Thoracic aorta (tissue), 2 donors: ENCODE results near the gene CNGA3. TPM values are rescaled to one million over a fixed set of nuclear protein-coding genes. Genes with fewer than 3 reads are reported as not detected.

Experiments used
- ATAC-seq: fragments of 150-250 bp; one replicate; pipeline ENCODE4 v1.8.0; 2017; ENCODE audit warnings: low read depth; ENCODE audit not compliant: insufficient number of reproducible peaks, low FRiP score
- DNase-seq: peaks from one replicate; pipeline ENCODE4 v3.0.0-alpha.2; 2020; ENCODE audit warnings: low spot score
- H3K27ac ChIP-seq, 2 donors: fragments of 200-600 bp; sonication (generic); 1 replicate in 1 of 2; 2 replicates in 1 of 2; pipeline ENCODE4 v1.5.1; 2016; ENCODE audit warnings: mild to moderate bottlenecking in 2 of 2, moderate library complexity in 2 of 2
- H3K27me3 ChIP-seq: fragments of 200-600 bp; sonication (generic); replicated peaks from 2 replicates; pipeline ENCODE4 v1.6.0; 2016; ENCODE audit warnings: mild to moderate bottlenecking; ENCODE audit not compliant: insufficient read depth
- H3K36me3 ChIP-seq: fragments of 200-600 bp; sonication (generic); one replicate; pipeline ENCODE4 v1.5.1; 2016
- H3K4me1 ChIP-seq, 2 donors: fragments of 200-600 bp; sonication (generic); 1 replicate in 1 of 2; 2 replicates in 1 of 2; pipeline versions ENCODE4 v1.5.1 to v1.6.0; 2016; ENCODE audit warnings: low read depth in 2 of 2, mild to moderate bottlenecking in 1 of 2; ENCODE audit not compliant: control insufficient read depth in 1 of 2
- H3K4me3 ChIP-seq: fragments of 200-600 bp; sonication (generic); 2 replicates; pipeline ENCODE4 v1.5.1; 2016; ENCODE audit warnings: mild to moderate bottlenecking
- H3K9me3 ChIP-seq: fragments of 200-600 bp; sonication (generic); 2 replicates; pipeline ENCODE4 v1.5.1; 2016
- total RNA-seq, 2 donors: library from RNA; depleted of rRNA; stranded (reverse); fragments of >200 nt; gene quantifications; one replicate each; pipeline versions ENCODE4 v1.1.0 to v1.2.3, GENCODE V29; 2016
- TF ChIP-seq, protein P1 (sequence below): fragments of 200-600 bp; sonication (generic); IDR thresholded peaks from one replicate; pipeline ENCODE4 v1.5.1; 2019; ENCODE audit warnings: antibody characterized with exemption

The CNGA3 gene
- total RNA-seq, 2 donors from 2014 or later = not detected

DNA sequence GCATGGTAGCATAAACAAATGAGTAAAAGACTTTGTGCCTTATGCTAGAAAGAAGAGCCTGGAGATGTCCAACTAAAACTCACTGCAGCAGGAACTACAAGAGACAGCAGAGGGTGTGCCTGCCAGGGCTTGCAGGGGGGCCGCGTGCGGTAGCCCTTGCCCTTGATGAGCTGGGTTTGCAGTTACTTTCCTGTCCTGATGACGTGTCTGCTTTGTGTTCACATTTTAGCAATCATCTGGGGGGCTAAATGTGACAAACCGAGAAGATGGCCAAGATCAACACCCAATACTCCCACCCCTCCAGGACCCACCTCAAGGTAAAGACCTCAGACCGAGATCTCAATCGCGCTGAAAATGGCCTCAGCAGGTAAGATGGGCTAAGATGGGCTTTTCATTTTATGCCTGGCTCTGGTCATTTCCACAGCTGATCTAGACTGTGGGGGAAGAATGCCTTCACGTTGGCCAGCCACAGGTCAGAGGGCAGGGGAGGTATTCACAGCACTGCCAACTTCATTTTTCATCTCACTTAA lies 23.5 kb downstream of the CNGA3 start:
- H3K27ac ChIP-seq = no peak overlapping the region
- H3K4me1 ChIP-seq = peaks cover 0 to 16% of the 10 kb centered on the region in 2 donors
- no peak for ATAC-seq
- DNase-seq = no peak
- H3K9me3 ChIP-seq = peaks cover 7% of the 10 kb centered on the region
- no peaks in the 10 kb centered on the region for H3K27me3 ChIP-seq
- TF ChIP-seq, protein P1, sequence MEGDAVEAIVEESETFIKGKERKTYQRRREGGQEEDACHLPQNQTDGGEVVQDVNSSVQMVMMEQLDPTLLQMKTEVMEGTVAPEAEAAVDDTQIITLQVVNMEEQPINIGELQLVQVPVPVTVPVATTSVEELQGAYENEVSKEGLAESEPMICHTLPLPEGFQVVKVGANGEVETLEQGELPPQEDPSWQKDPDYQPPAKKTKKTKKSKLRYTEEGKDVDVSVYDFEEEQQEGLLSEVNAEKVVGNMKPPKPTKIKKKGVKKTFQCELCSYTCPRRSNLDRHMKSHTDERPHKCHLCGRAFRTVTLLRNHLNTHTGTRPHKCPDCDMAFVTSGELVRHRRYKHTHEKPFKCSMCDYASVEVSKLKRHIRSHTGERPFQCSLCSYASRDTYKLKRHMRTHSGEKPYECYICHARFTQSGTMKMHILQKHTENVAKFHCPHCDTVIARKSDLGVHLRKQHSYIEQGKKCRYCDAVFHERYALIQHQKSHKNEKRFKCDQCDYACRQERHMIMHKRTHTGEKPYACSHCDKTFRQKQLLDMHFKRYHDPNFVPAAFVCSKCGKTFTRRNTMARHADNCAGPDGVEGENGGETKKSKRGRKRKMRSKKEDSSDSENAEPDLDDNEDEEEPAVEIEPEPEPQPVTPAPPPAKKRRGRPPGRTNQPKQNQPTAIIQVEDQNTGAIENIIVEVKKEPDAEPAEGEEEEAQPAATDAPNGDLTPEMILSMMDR = no peak
- H3K36me3 ChIP-seq = no peaks in the 10 kb centered on the region
- H3K4me3 ChIP-seq = no peak overlapping the region

DNA sequence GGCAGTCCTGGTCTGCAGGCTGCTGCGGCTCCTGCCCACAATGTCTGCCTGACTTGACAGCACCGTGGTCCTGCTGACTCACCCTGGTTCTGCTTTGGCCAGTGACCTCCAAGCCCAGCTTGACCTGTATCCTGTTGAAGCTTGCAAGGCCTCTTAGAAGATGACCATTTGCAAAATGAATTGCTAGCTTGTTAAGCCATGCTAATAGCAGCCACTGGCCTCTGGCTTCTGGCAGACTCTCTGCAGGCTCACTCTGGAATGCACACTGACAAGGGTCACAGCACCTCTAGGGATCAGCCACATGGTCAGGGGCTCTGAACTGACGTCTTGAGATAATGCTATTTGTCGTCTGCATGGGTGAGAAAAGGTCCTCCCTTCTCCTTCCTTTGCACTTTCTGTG lies 25.9 kb downstream of the CNGA3 start:
- no peak for ATAC-seq
- H3K27ac ChIP-seq = no peak overlapping the region
- H3K4me1 ChIP-seq = peaks cover 0 to 16% of the 10 kb centered on the region in 2 donors
- TF ChIP-seq, protein P1 = no peak
- no peak for DNase-seq
- peaks cover 7% of the 10 kb centered on the region for H3K9me3 ChIP-seq
- H3K4me3 ChIP-seq = no peak overlapping the region
- H3K27me3 ChIP-seq = no peaks in the 10 kb centered on the region
- H3K36me3 ChIP-seq = no peaks in the 10 kb centered on the region

DNA sequence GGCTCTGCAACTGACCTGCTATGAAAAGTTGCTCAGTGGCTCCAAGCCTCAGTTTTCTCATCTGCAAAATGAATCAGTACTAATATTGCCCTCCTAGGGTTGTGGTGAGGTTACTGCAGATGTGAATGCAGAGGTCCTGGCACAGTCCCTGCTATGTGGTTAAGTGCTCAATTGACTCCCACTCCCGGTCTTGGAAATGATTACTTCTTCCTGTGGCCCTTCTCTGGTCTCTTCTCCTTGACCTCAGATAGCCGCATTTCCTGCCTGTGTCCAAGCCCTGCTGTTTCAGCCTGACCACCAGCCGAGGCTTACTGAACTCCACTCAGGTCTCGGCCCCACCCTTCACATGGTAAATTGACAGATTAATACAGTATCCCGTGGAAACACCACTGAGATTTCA lies 26.3 kb downstream of the CNGA3 start:
- no peak for DNase-seq

DNA sequence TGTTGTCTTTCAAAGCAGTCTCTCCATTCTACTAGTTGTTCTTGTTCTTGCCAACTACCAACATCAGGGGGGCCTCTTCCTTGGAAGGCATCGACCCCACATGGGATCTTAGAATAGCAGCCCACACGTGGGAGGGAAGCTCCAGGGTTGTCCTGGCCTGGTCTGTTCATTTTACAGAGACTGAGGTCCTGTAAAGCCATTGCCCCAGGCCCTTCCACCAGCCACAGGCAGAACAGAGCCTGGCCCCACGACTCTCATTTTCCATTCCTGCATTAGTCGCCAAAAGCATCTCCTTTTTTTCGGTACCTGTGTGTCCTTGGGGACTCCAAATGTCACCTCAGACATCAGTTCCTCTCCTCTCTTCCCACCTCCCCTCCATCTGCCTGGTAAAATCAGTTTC lies 28.0 kb downstream of the CNGA3 start:
- ATAC-seq (no peak), DNase-seq (no peak)
- TF ChIP-seq, protein P1 = no peak
- H3K36me3 ChIP-seq = no peaks in the 10 kb centered on the region
- no peaks in the 10 kb centered on the region for H3K9me3 ChIP-seq
- H3K27ac ChIP-seq = no peak overlapping the region
- no peak overlapping the region for H3K4me3 ChIP-seq
- H3K27me3 ChIP-seq = no peaks in the 10 kb centered on the region
- peaks cover 0 to 16% of the 10 kb centered on the region in 2 donors for H3K4me1 ChIP-seq

More for the DNA sequence above, 26.3 kb downstream of the CNGA3 start:
- Histone ChIP-seq H3K9me3 (peaks cover 7% of the 10 kb centered on the region), H3K27ac (no peak overlapping the region), H3K27me3 (no peaks in the 10 kb centered on the region), H3K4me1 (peaks cover 0 to 16% of the 10 kb centered on the region in 2 donors), H3K4me3 (no peak overlapping the region), H3K36me3 (no peaks in the 10 kb centered on the region)
- TF ChIP-seq, protein P1 = no peak
- no peak for ATAC-seq

DNA sequence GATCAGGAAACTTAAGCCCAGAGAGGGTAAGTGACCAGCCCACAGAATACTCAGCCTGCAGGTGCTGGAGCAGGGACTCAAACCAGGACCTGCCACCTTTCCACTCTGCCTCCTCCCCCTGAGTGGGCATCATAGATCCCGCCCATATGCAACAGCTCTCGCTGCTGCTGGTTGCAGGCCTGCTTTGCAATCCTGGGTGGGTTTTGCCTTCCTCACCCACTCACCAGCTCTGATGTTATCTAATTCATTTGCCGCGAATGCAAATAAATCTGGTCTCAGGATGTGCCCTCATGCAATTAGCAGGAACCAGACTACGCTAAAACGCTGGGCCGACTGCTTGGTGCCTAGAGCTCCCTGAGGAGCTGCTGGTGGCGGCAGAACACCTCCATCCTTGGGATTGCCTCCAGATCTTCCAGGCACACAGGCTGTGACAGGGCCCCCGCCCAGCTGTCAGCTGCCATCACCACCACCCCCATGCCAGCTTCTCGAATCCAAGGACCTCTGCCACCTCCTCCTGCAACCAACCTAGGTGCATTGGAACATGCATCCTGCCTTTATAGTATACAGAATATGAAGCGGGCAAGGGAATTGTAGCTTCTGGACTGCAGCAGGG lies 28.8 kb downstream of the CNGA3 start:
- DNase-seq (no peak), ATAC-seq (no peak)
- Histone ChIP-seq H3K4me3 (no peak overlapping the region), H3K27ac (no peak overlapping the region), H3K27me3 (no peaks in the 10 kb centered on the region), H3K4me1 (peaks cover 0 to 16% of the 10 kb centered on the region in 2 donors), H3K9me3 (no peaks in the 10 kb centered on the region), H3K36me3 (no peaks in the 10 kb centered on the region)
- TF ChIP-seq, protein P1 = no peak
